T-helper 2 cell (primary cell): Measurements from ENCODE around the gene TDRD12.
"Not testable (repeated sequence)": the region's sequence is repeated elsewhere in the genome, so short reads cannot be mapped to it uniquely, and the experiment has no call there.

Experiments used
- DNase-seq, 5 experiments: peaks; one replicate each; pipeline versions ENCODE4 v3.0.0 to v3.0.0-alpha.2; 2012 to 2022

TDRD12 gene

GRCh38 chr19:32746631-32747196 is 27.1 kb downstream of the TDRD12 start:
- DNase-seq: peak in 3 of 5 experiments; percentile 42 to 83 (median 78)

- peak in 1 of 5 experiments; percentile 7 for DNase-seq
These were observed 28.9 kb downstream of the TDRD12 start for GRCh38 chr19:32748497-32748896.

GRCh38 chr19:32748948-32749347 is 29.4 kb downstream of the TDRD12 start:
- no peak for DNase-seq

- no peak for DNase-seq
These were observed 29.8 kb downstream of the TDRD12 start for GRCh38 chr19:32749361-32749760.

- no peak for DNase-seq
These were observed 31.0 kb downstream of the TDRD12 start for GRCh38 chr19:32750441-32751055.

- no peak for DNase-seq
These were observed 31.5 kb downstream of the TDRD12 start for GRCh38 chr19:32751066-32751465.

- DNase-seq: no peak
These were observed 37.6 kb downstream of the TDRD12 start for GRCh38 chr19:32757189-32757588.

GRCh38 chr19:32765365-32765764 is 45.8 kb downstream of the TDRD12 start:
- DNase-seq: not testable (repeated sequence)

GRCh38 chr19:32767951-32768679 is 48.5 kb downstream of the TDRD12 start:
- DNase-seq: no peak

- no peak for DNase-seq
These were observed 52.0 kb downstream of the TDRD12 start for GRCh38 chr19:32771596-32771995.

- no peak for DNase-seq
These were observed 53.6 kb downstream of the TDRD12 start for GRCh38 chr19:32773126-32773525.

GRCh38 chr19:32779082-32779481 is 59.5 kb downstream of the TDRD12 start:
- no peak for DNase-seq

- no peak for DNase-seq
These were observed 61.7 kb downstream of the TDRD12 start for GRCh38 chr19:32781280-32781679.

GRCh38 chr19:32782089-32782488 is 62.5 kb downstream of the TDRD12 start:
- DNase-seq: not testable (repeated sequence)

GRCh38 chr19:32787161-32787813 is 67.7 kb downstream of the TDRD12 start:
- not testable (repeated sequence) for DNase-seq

GRCh38 chr19:32787895-32788294 is 68.3 kb downstream of the TDRD12 start:
- DNase-seq: not testable (repeated sequence)

- no peak for DNase-seq
These were observed 69.9 kb downstream of the TDRD12 start for GRCh38 chr19:32789429-32789828.

GRCh38 chr19:32798201-32798600 is 78.6 kb downstream of the TDRD12 start:
- no peak for DNase-seq

GRCh38 chr19:32800191-32800590 is 80.6 kb downstream of the TDRD12 start:
- no peak for DNase-seq

GRCh38 chr19:32800754-32801153 is 81.2 kb downstream of the TDRD12 start:
- no peak for DNase-seq

- DNase-seq: no peak
These were observed 83.3 kb downstream of the TDRD12 start for GRCh38 chr19:32802840-32803239.

- no peak for DNase-seq
These were observed 88.7 kb downstream of the TDRD12 start for GRCh38 chr19:32808236-32808635.

GRCh38 chr19:32809254-32809653 is 89.7 kb downstream of the TDRD12 start:
- DNase-seq: no peak

- peak in 1 of 5 experiments; percentile 40 for DNase-seq
These were observed 90.2 kb downstream of the TDRD12 start for GRCh38 chr19:32809754-32810153.
